MM.1S (cell line): ENCODE measurements around the gene SP6.

Experiments
- DNase-seq: peaks from one replicate; pipeline ENCODE4 v3.0.0-alpha.2; 2015
- H2AFZ ChIP-seq: fragments of 300-600 bp; sonication (generic); 2 replicates; pipeline ENCODE4 v1.6.0; 2016; ENCODE audit warnings: antibody characterized with exemption, low read length
- H3F3A ChIP-seq: fragments of 300-600 bp; sonication (generic); 2 replicates; pipeline ENCODE4 v1.6.1; 2016; ENCODE audit warnings: mild to moderate bottlenecking, antibody characterized with exemption, low read length, moderate library complexity, mixed read lengths; ENCODE audit not compliant: insufficient read depth
- H3K27ac ChIP-seq: fragments of 300-600 bp; sonication (generic); 2 replicates; pipeline ENCODE4 v1.5.1; 2016; ENCODE audit warnings: mild to moderate bottlenecking, low read length
- H3K27me3 ChIP-seq: fragments of 300-600 bp; sonication (generic); replicated peaks from 2 replicates; pipeline ENCODE4 v1.6.0; 2016; ENCODE audit warnings: low read length; ENCODE audit not compliant: insufficient read depth
- H3K36me3 ChIP-seq: fragments of 300-600 bp; sonication (generic); replicated peaks from 2 replicates; pipeline ENCODE4 v1.6.1; 2016; ENCODE audit warnings: mild to moderate bottlenecking, low read length, mixed read lengths; ENCODE audit not compliant: insufficient read depth
- H3K4me1 ChIP-seq: fragments of 300-600 bp; sonication (generic); 2 replicates; pipeline ENCODE4 v1.6.1; 2016; ENCODE audit warnings: low read length, mixed read lengths
- H3K4me2 ChIP-seq: fragments of 300-600 bp; sonication (generic); 2 replicates; pipeline ENCODE4 v1.6.0; 2016; ENCODE audit warnings: low read depth, low read length
- H3K4me3 ChIP-seq: fragments of 300-600 bp; sonication (generic); 2 replicates; pipeline ENCODE4 v1.5.1; 2016; ENCODE audit warnings: low read length, mixed read lengths
- H3K79me2 ChIP-seq: fragments of 300-600 bp; sonication (generic); 2 replicates; pipeline ENCODE4 v1.6.1; 2016; ENCODE audit warnings: mixed run types, low read length, mixed read lengths
- H3K9ac ChIP-seq: fragments of 300-600 bp; sonication (generic); 2 replicates; pipeline ENCODE4 v1.6.1; 2016; ENCODE audit warnings: low read length, mixed read lengths
- H3K9me2 ChIP-seq: fragments of 300-600 bp; sonication (generic); replicated peaks from 2 replicates; pipeline ENCODE4 v1.6.1; 2016; ENCODE audit warnings: mild to moderate bottlenecking, low read length, mixed read lengths; ENCODE audit not compliant: insufficient read depth
- H3K9me3 ChIP-seq: fragments of 300-600 bp; sonication (generic); replicated peaks from 2 replicates; pipeline ENCODE4 v1.6.1; 2016; ENCODE audit warnings: mild to moderate bottlenecking, low read length, mixed read lengths; ENCODE audit not compliant: insufficient read depth
- H4K20me1 ChIP-seq: fragments of 300-600 bp; sonication (generic); 2 replicates; pipeline ENCODE4 v1.6.1; 2016; ENCODE audit warnings: mild to moderate bottlenecking, low read length, moderate library complexity, mixed read lengths; ENCODE audit not compliant: insufficient read depth
- CTCF ChIP-seq: fragments of 300-600 bp; sonication (generic); IDR thresholded peaks from 2 replicates; pipeline ENCODE4 v1.5.1; 2016; ENCODE audit warnings: antibody characterized with exemption, low read length, mixed read lengths
- EZH2 ChIP-seq: fragments of 300-600 bp; sonication (generic); optimal IDR thresholded peaks from 2 replicates; pipeline ENCODE3; 2017; ENCODE audit warnings: low read depth, mild to moderate bottlenecking, antibody characterized with exemption, low read length, mixed read lengths
- EZH2phosphoT487 ChIP-seq: fragments of 300-600 bp; sonication (generic); IDR thresholded peaks from 2 replicates; pipeline ENCODE4 v1.6.1; 2018; ENCODE audit warnings: antibody characterized with exemption, low read length

SP6 gene

GRCh38 chr17:47852113-47852949, 1.4 kb upstream of the SP6 start:
- H3K4me1 ChIP-seq, result 0 out of 2 replicates have a peak, but pooled peaks cover under 1% of the 10 kb centered on the region
- no peak overlapping the region for H3K4me2 ChIP-seq
- no peak for TF ChIP-seq EZH2
- 0 out of 2 replicates have a peak, but pooled peaks have one; percentile 3 for TF ChIP-seq EZH2phosphoT487
- TF ChIP-seq CTCF, result no peak
- no peaks in the 10 kb centered on the region for H3K9me3 ChIP-seq
- no peak for DNase-seq
- no peaks in the 10 kb centered on the region for H4K20me1 ChIP-seq
- H3K9ac ChIP-seq, result no peak overlapping the region
- H3K27me3 ChIP-seq, result peaks cover 96% of the 10 kb centered on the region
- H3K79me2 ChIP-seq, result no peaks in the 10 kb centered on the region
- H3K4me3 ChIP-seq, result no peak overlapping the region
- H2AFZ ChIP-seq, result no peak overlapping the region
- no peaks in the 10 kb centered on the region for H3K9me2 ChIP-seq
- H3F3A ChIP-seq, result no peaks in the 10 kb centered on the region
- no peak overlapping the region for H3K27ac ChIP-seq
- no peaks in the 10 kb centered on the region for H3K36me3 ChIP-seq

DNA sequence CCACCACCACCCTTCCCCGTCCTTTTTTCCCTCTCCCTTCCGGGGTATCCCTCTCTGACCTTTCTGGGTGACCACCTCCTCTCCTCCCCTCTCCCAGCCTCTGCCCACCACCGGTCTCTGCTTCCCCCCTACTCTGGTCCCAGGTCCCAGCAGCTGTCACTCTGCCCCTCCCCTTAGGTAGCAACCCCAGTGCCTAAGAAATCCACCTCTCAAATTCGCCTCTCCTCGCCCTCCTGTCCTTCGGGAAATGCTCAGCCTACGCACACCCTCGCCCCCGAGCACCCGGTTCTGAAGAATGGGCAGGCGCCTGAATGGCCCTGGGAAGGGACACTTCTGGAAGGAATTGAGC, 775 bp upstream of the SP6 start:
- H3K9ac ChIP-seq, result no peak overlapping the region
- no peak overlapping the region for H2AFZ ChIP-seq
- H3K9me2 ChIP-seq, result no peaks in the 10 kb centered on the region
- H3K4me2 ChIP-seq, result no peak overlapping the region
- no peak for DNase-seq
- TF ChIP-seq EZH2phosphoT487, result no peak
- TF ChIP-seq CTCF, result no peak
- no peak for TF ChIP-seq EZH2
- H3F3A ChIP-seq, result no peaks in the 10 kb centered on the region
- H4K20me1 ChIP-seq, result no peaks in the 10 kb centered on the region
- no peaks in the 10 kb centered on the region for H3K79me2 ChIP-seq
- no peaks in the 10 kb centered on the region for H3K36me3 ChIP-seq
- 0 out of 2 replicates have a peak, but pooled peaks cover 4% of the 10 kb centered on the region for H3K4me1 ChIP-seq
- no peak overlapping the region for H3K27ac ChIP-seq
- no peak overlapping the region for H3K4me3 ChIP-seq
- no peaks in the 10 kb centered on the region for H3K9me3 ChIP-seq
- peaks cover 96% of the 10 kb centered on the region for H3K27me3 ChIP-seq

- DNase-seq, result no peak
- Histone ChIP-seq H3K27me3 (peaks cover 96% of the 10 kb centered on the region), H3K4me1 (0 out of 2 replicates have a peak, but pooled peaks cover 4% of the 10 kb centered on the region), H3K27ac (no peak overlapping the region), H3F3A (no peaks in the 10 kb centered on the region), H3K9ac (no peak overlapping the region), H4K20me1 (no peaks in the 10 kb centered on the region), H3K9me3 (no peaks in the 10 kb centered on the region), H3K4me2 (peak overlapping the region; percentile 77), H2AFZ (no peak overlapping the region), H3K36me3 (no peaks in the 10 kb centered on the region), H3K79me2 (no peaks in the 10 kb centered on the region), H3K4me3 (peak overlapping the region; percentile 42), H3K9me2 (no peaks in the 10 kb centered on the region)
- TF ChIP-seq CTCF (no peak), EZH2 (no peak)
These were observed 631 bp downstream of the SP6 start for GRCh38 chr17:47850373-47850691.
